ENCODE data around the gene COIL. TPM values are rescaled to one million over a fixed set of nuclear protein-coding genes. Genes with fewer than 3 reads are reported as not detected.

The COIL gene
- total RNA-seq, 1 experiment from 2014 or later, result 28.2 TPM

GRCh38 chr17:56913353-56913866, 47.4 kb downstream of the COIL start:
- Histone ChIP-seq H3K27me3 (no peaks in the 10 kb centered on the region), H3K9me3 (replicated peaks) (peaks cover 6% of the 10 kb centered on the region; the same call in 1 of the 2 replicates), H3K27ac (no peak overlapping the region), H3K4me3 (peak overlapping the region; percentile 62), H3K4me1 (peaks cover 18% of the 10 kb centered on the region), H3K36me3 (no peaks in the 10 kb centered on the region)
- no peak for DNase-seq

- Histone ChIP-seq H3K27me3 (no peaks in the 10 kb centered on the region), H3K4me1 (peaks cover 18% of the 10 kb centered on the region), H3K9me3 (replicated peaks) (peaks cover 5% of the 10 kb centered on the region; the same call in 1 of the 2 replicates), H3K27ac (no peak overlapping the region), H3K4me3 (peak overlapping the region; percentile 62; the same call in 1 of the 2 replicates), H3K36me3 (no peaks in the 10 kb centered on the region)
- no peak for DNase-seq
These were observed 47.9 kb downstream of the COIL start for GRCh38 chr17:56913000-56913311.

GRCh38 chr17:56912105-56912999, 48.5 kb downstream of the COIL start:
- H3K27me3 ChIP-seq, result no peaks in the 10 kb centered on the region
- DNase-seq, result no peak
- peaks cover 18% of the 10 kb centered on the region for H3K4me1 ChIP-seq
- H3K4me3 ChIP-seq, result no peak overlapping the region
- no peak overlapping the region for H3K27ac ChIP-seq
- no peaks in the 10 kb centered on the region for H3K36me3 ChIP-seq
- no peaks in the 10 kb centered on the region for H3K9me3 ChIP-seq (replicated peaks)

- no peaks in the 10 kb centered on the region for H3K9me3 ChIP-seq (replicated peaks)
- H3K4me1 ChIP-seq, result peaks cover 10% of the 10 kb centered on the region
- H3K36me3 ChIP-seq, result no peaks in the 10 kb centered on the region
- H3K27ac ChIP-seq, result no peak overlapping the region
- DNase-seq, result no peak
- no peak overlapping the region for H3K4me3 ChIP-seq
- no peaks in the 10 kb centered on the region for H3K27me3 ChIP-seq
These were observed 50.2 kb downstream of the COIL start for GRCh38 chr17:56910509-56911235.

- Histone ChIP-seq H3K9me3 (replicated peaks) (no peaks in the 10 kb centered on the region), H3K36me3 (no peaks in the 10 kb centered on the region), H3K27me3 (no peaks in the 10 kb centered on the region), H3K4me3 (no peak overlapping the region), H3K4me1 (peaks cover 2% of the 10 kb centered on the region; the same call in 1 of the 2 replicates), H3K27ac (no peak overlapping the region)
- no peak for DNase-seq
These were observed 50.9 kb downstream of the COIL start for GRCh38 chr17:56909742-56910508.

- H3K36me3 ChIP-seq, result no peaks in the 10 kb centered on the region
- H3K27me3 ChIP-seq, result no peaks in the 10 kb centered on the region
- H3K27ac ChIP-seq, result no peak overlapping the region
- no peaks in the 10 kb centered on the region for H3K9me3 ChIP-seq (replicated peaks)
- no peak for DNase-seq
- no peaks in the 10 kb centered on the region; the same call in 1 of the 2 replicates for H3K4me1 ChIP-seq
- no peak overlapping the region for H3K4me3 ChIP-seq
These were observed 52.8 kb downstream of the COIL start for GRCh38 chr17:56908001-56908542.

- no peaks in the 10 kb centered on the region; the same call in none of the 2 replicates for H3K4me1 ChIP-seq
- DNase-seq, result no peak
- no peaks in the 10 kb centered on the region for H3K9me3 ChIP-seq (replicated peaks)
- H3K27ac ChIP-seq, result no peak overlapping the region
- H3K27me3 ChIP-seq, result no peaks in the 10 kb centered on the region
- no peaks in the 10 kb centered on the region for H3K36me3 ChIP-seq
- H3K4me3 ChIP-seq, result no peak overlapping the region
These were observed 57.3 kb downstream of the COIL start for GRCh38 chr17:56903560-56903959.

- Histone ChIP-seq H3K4me3 (no peak overlapping the region), H3K9me3 (replicated peaks) (no peaks in the 10 kb centered on the region), H3K36me3 (no peaks in the 10 kb centered on the region), H3K27me3 (no peaks in the 10 kb centered on the region), H3K27ac (0 out of 2 replicates have a peak overlapping the region, but pooled peaks have one; percentile 12), H3K4me1 (no peaks in the 10 kb centered on the region; the same call in 1 of the 2 replicates)
- DNase-seq, result peak in 1 of 2 experiments; percentile 16
These were observed 58.5 kb downstream of the COIL start for GRCh38 chr17:56902348-56902747.

GRCh38 chr17:56899403-56899802, 61.4 kb downstream of the COIL start:
- H3K27ac ChIP-seq, result no peak overlapping the region

GRCh38 chr17:56898874-56899273, 62.0 kb downstream of the COIL start:
- Histone ChIP-seq H3K4me3 (no peak overlapping the region), H3K36me3 (no peaks in the 10 kb centered on the region), H3K27ac (no peak overlapping the region), H3K4me1 (no peaks in the 10 kb centered on the region; the same call in 1 of the 2 replicates), H3K9me3 (replicated peaks) (no peaks in the 10 kb centered on the region), H3K27me3 (no peaks in the 10 kb centered on the region)
- no peak for DNase-seq

More at GRCh38 chr17:56899403-56899802, 61.4 kb downstream of the COIL start:
- no peaks in the 10 kb centered on the region for H3K27me3 ChIP-seq
- no peak for DNase-seq
- H3K4me3 ChIP-seq, result no peak overlapping the region
- no peaks in the 10 kb centered on the region for H3K36me3 ChIP-seq
- no peaks in the 10 kb centered on the region for H3K9me3 ChIP-seq (replicated peaks)
- H3K4me1 ChIP-seq, result no peaks in the 10 kb centered on the region; the same call in 1 of the 2 replicates

- Histone ChIP-seq H3K36me3 (no peaks in the 10 kb centered on the region), H3K27ac (no peak overlapping the region)
These were observed 63.0 kb downstream of the COIL start for GRCh38 chr17:56897646-56898424.

GRCh38 chr17:56896968-56897359, 63.9 kb downstream of the COIL start:
- no peaks in the 10 kb centered on the region for H3K9me3 ChIP-seq (replicated peaks)
- H3K4me1 ChIP-seq, result no peaks in the 10 kb centered on the region; the same call in 1 of the 2 replicates
- no peak overlapping the region for H3K4me3 ChIP-seq
- H3K36me3 ChIP-seq, result no peaks in the 10 kb centered on the region
- no peak for DNase-seq
- H3K27ac ChIP-seq, result no peak overlapping the region
- H3K27me3 ChIP-seq, result no peaks in the 10 kb centered on the region

More at GRCh38 chr17:56897646-56898424, 63.0 kb downstream of the COIL start:
- no peaks in the 10 kb centered on the region for H3K9me3 ChIP-seq (replicated peaks)
- DNase-seq, result no peak
- H3K4me1 ChIP-seq, result no peaks in the 10 kb centered on the region; the same call in 1 of the 2 replicates
- H3K27me3 ChIP-seq, result no peaks in the 10 kb centered on the region
- H3K4me3 ChIP-seq, result no peak overlapping the region

GRCh38 chr17:56896217-56896967, 64.5 kb downstream of the COIL start:
- no peaks in the 10 kb centered on the region for H3K27me3 ChIP-seq
- no peaks in the 10 kb centered on the region for H3K36me3 ChIP-seq
- no peak for DNase-seq
- no peaks in the 10 kb centered on the region for H3K9me3 ChIP-seq (replicated peaks)
- no peak overlapping the region for H3K4me3 ChIP-seq
- no peaks in the 10 kb centered on the region for H3K4me1 ChIP-seq
- H3K27ac ChIP-seq, result no peak overlapping the region

Data from SJCRH30 (cell line).